GM12892 (cell line): ENCODE data around the gene MGST2.

Experiments used
- POLR2A ChIP-seq: IDR thresholded peaks from 2 replicates; pipeline ENCODE4 v1.6.1; 2011; ENCODE audit warnings: low read depth, low read length, control low read depth
- POLR2AphosphoS5 ChIP-seq: IDR thresholded peaks from 2 replicates; pipeline ENCODE4 v1.6.1; 2011; ENCODE audit warnings: low read depth, low read length, control low read depth

DNA sequence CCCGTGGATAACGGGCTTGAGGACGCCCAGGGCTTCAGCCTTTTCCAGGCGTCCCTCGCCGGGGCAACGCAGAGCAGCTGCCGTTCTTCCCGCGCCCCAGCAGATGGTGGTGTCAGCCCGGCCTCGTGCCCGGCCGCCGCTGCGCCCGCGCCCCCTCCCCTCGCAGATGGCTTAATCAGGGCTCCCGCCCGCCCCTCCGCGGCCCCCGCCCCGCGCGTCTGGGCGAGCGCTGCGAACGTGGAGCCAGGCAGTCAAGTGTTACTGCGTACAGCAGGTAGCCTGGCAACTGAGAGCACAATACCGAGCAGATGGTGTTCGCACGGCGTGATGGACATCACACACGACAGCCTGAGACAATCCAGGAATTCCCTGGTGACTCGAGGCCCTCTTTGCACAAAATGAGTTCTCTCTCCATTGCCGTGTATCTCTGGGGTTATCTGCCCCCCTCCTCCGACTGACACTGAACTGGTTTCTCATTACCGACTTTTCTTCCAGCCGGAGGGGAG lies 69.3 kb downstream of the MGST2 start:
- TF ChIP-seq POLR2A (no peak), POLR2AphosphoS5 (no peak)
